Measurements from ENCODE around the gene KSR2. TPM values are rescaled to one million over a fixed set of nuclear protein-coding genes. Genes with fewer than 3 reads are reported as not detected.

The KSR2 gene
- total RNA-seq, 2 donors from 2014 or later = 1.1 to 2.0 TPM

DNA sequence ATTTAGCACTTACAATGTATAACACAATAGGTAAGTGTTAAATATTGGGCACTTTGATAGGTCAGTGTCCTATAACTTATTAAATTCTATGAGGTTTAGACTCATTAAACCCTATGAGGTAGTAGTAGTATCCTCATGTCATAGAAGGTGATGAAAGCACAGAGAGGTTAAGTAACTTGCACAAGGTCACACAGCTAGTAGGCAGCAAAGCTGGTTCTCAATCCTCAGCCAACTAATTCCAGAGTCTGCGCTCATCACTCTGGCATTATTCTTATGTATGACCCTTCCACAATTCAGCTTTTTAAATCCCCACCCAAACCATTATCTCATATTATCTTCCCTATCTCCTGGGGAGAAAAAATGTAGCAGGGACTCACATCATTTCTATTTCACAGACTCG lies 141.1 kb downstream of the KSR2 start:
- WGBS, 2 experiments (ENCODE audit: insufficient coverage in 1 of 2, insufficient read length in 1 of 2) = 89 to 100% methylated on average over 1 to 2 of the region's 2 CpGs

DNA sequence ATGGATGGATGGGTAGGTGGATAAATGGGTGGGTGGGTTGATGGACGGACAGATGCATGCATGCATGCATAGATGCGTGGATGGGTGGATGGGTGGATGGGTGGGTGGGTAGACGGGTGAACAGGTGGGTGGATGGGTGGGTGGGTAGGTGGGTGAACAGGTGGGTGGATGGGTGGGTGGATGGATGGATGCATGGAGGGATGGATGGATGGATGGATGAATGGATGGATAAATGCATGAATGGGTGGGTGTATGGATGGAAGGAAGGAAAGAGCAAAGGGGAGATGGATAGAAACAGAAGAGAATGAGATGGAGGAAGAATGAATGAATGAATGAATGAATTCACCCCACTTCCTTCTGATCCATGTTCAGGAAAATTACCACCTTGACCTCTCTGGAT lies 143.0 kb downstream of the KSR2 start:
- H3K27me3 ChIP-seq (ENCODE audit: control insufficient read depth, insufficient read depth, low read length, poor library complexity, severe bottlenecking) = no peaks in the 10 kb centered on the region
- Mint-ChIP-seq H3K27me3 (ENCODE audit: insufficient read depth) (peaks cover 4% of the 10 kb centered on the region), H3K27ac (no peak overlapping the region), H3K4me3 (no peak overlapping the region), H3K4me1 (peaks cover 6% of the 10 kb centered on the region), H3K36me3 (ENCODE audit: low read depth) (peaks cover 4% of the 10 kb centered on the region), H3K9me3 (peaks cover 22% of the 10 kb centered on the region)
- DNase-seq = no peak
- H3K36me3 ChIP-seq (ENCODE audit: control insufficient read depth, insufficient read depth, low read length) = no peaks in the 10 kb centered on the region
- H3K9me3 ChIP-seq (ENCODE audit: control insufficient read depth, low read length) = peaks cover 19% of the 10 kb centered on the region
- 87% methylated on average over 3 of the region's 3 CpGs; no CpG with 5 or more reads in 1 of the 2 experiments for WGBS, 2 experiments (ENCODE audit: insufficient coverage in 1 of 2, insufficient read length in 1 of 2)
- H3K9ac ChIP-seq (ENCODE audit: extremely low read depth, low read length, poor library complexity, severe bottlenecking) = no peak overlapping the region
- H3K4me3 ChIP-seq (ENCODE audit: low read length) = no peak overlapping the region
- no peaks in the 10 kb centered on the region for H3K4me1 ChIP-seq (ENCODE audit: control insufficient read depth, insufficient read depth, low read length)
- H3K27ac ChIP-seq (ENCODE audit: low read depth, low read length) = no peak overlapping the region
- TF ChIP-seq, protein P1, sequence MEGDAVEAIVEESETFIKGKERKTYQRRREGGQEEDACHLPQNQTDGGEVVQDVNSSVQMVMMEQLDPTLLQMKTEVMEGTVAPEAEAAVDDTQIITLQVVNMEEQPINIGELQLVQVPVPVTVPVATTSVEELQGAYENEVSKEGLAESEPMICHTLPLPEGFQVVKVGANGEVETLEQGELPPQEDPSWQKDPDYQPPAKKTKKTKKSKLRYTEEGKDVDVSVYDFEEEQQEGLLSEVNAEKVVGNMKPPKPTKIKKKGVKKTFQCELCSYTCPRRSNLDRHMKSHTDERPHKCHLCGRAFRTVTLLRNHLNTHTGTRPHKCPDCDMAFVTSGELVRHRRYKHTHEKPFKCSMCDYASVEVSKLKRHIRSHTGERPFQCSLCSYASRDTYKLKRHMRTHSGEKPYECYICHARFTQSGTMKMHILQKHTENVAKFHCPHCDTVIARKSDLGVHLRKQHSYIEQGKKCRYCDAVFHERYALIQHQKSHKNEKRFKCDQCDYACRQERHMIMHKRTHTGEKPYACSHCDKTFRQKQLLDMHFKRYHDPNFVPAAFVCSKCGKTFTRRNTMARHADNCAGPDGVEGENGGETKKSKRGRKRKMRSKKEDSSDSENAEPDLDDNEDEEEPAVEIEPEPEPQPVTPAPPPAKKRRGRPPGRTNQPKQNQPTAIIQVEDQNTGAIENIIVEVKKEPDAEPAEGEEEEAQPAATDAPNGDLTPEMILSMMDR (conservative IDR thresholded peaks at IDR 0.05) = no peak

More for the DNA sequence above, 141.1 kb downstream of the KSR2 start:
- Mint-ChIP-seq H3K9me3 (peaks cover 22% of the 10 kb centered on the region), H3K27ac (no peak overlapping the region), H3K27me3 (ENCODE audit: insufficient read depth) (peaks cover 4% of the 10 kb centered on the region), H3K36me3 (ENCODE audit: low read depth) (peaks cover 4% of the 10 kb centered on the region), H3K4me3 (no peak overlapping the region), H3K4me1 (peaks cover 6% of the 10 kb centered on the region)
- H3K36me3 ChIP-seq (ENCODE audit: control insufficient read depth, insufficient read depth, low read length) = no peaks in the 10 kb centered on the region
- no peaks in the 10 kb centered on the region for H3K27me3 ChIP-seq (ENCODE audit: control insufficient read depth, insufficient read depth, low read length, poor library complexity, severe bottlenecking)
- no peaks in the 10 kb centered on the region for H3K4me1 ChIP-seq (ENCODE audit: control insufficient read depth, insufficient read depth, low read length)
- H3K27ac ChIP-seq (ENCODE audit: low read depth, low read length) = no peak overlapping the region
- DNase-seq = no peak
- H3K9me3 ChIP-seq (ENCODE audit: control insufficient read depth, low read length) = peaks cover 19% of the 10 kb centered on the region
- H3K4me3 ChIP-seq (ENCODE audit: low read length) = no peak overlapping the region
- TF ChIP-seq, protein P1 (conservative IDR thresholded peaks at IDR 0.05) = no peak
- no peak overlapping the region for H3K9ac ChIP-seq (ENCODE audit: extremely low read depth, low read length, poor library complexity, severe bottlenecking)

DNA sequence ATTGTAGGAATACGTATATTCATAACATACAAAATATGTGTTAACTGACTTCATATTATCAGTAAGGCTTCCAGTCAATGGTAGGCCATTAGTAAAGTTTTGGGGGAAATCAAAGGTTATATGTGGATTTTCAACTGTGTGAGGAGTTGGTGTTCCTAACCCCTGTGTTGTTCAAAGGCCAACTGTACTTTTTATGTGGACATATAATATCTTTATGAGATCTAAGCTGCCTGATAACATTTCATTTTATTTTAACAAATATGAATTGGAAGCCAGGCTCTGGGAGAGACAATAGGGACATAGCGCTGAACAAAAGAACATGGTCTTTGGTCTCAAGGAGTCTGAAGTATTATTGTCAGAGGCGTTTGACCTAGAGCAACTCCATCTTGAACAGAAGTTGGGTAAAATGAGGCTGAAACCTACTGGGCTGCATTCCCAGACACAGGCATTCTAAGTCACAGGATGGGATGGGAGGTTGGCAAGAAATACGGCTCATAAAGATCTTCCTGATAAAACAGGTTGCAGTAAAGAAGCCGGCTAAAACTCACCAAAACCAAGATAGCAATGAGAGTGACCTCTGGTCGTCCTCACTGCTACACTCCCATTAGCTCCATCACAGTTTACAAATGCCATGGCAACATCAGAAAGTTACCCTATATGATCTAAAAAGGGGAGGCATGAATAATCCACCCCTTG lies 147.2 kb downstream of the KSR2 start:
- Mint-ChIP-seq H3K27me3 (ENCODE audit: insufficient read depth) (no peaks in the 10 kb centered on the region), H3K4me3 (no peak overlapping the region), H3K9me3 (no peaks in the 10 kb centered on the region), H3K36me3 (ENCODE audit: low read depth) (no peaks in the 10 kb centered on the region), H3K4me1 (peaks cover 12% of the 10 kb centered on the region), H3K27ac (no peak overlapping the region)
- no peak for DNase-seq
- WGBS, 2 experiments (ENCODE audit: insufficient coverage in 1 of 2, insufficient read length in 1 of 2) = 93 to 94% methylated on average over 5 of the region's 6 CpGs
- Histone ChIP-seq H3K27ac (ENCODE audit: low read depth, low read length) (no peak overlapping the region), H3K4me3 (ENCODE audit: low read length) (no peak overlapping the region), H3K4me1 (ENCODE audit: control insufficient read depth, insufficient read depth, low read length) (peaks cover 3% of the 10 kb centered on the region), H3K27me3 (ENCODE audit: control insufficient read depth, insufficient read depth, low read length, poor library complexity, severe bottlenecking) (no peaks in the 10 kb centered on the region), H3K36me3 (ENCODE audit: control insufficient read depth, insufficient read depth, low read length) (no peaks in the 10 kb centered on the region), H3K9me3 (ENCODE audit: control insufficient read depth, low read length) (no peaks in the 10 kb centered on the region), H3K9ac (ENCODE audit: extremely low read depth, low read length, poor library complexity, severe bottlenecking) (no peak overlapping the region)
- TF ChIP-seq, protein P1 (conservative IDR thresholded peaks at IDR 0.05) = no peak

Measured in endodermal cell (in vitro differentiated cells).